Loucy (cell line): ENCODE data around the gene SMTNL2.

Experiments
- H2AFZ ChIP-seq: fragments of 200-600 bp; sonication (generic); 2 replicates; pipeline ENCODE4 v1.6.0; 2016; ENCODE audit warnings: antibody characterized with exemption, mild to moderate bottlenecking, low read length, moderate library complexity
- H3F3A ChIP-seq: fragments of 200-600 bp; 2 replicates; pipeline ENCODE4 v1.6.0; 2016; ENCODE audit warnings: antibody characterized with exemption, low read depth, mild to moderate bottlenecking
- H3K27me3 ChIP-seq: fragments of 200-600 bp; sonication (generic); 2 replicates; pipeline ENCODE4 v1.6.1; 2014; ENCODE audit warnings: low read length, mild to moderate bottlenecking; ENCODE audit not compliant: insufficient read depth, poor library complexity, severe bottlenecking
- H3K36me3 ChIP-seq: fragments of 200-600 bp; sonication (generic); 2 replicates; pipeline ENCODE4 v1.6.1; 2016; ENCODE audit warnings: low read length; ENCODE audit not compliant: insufficient read depth
- H3K4me1 ChIP-seq: fragments of 200-600 bp; sonication (generic); 2 replicates; pipeline ENCODE4 v1.5.1; 2014; ENCODE audit warnings: low read length, mild to moderate bottlenecking; ENCODE audit not compliant: insufficient read depth, poor library complexity, severe bottlenecking
- H3K4me2 ChIP-seq: fragments of 200-600 bp; sonication (generic); 2 replicates; pipeline ENCODE4 v1.6.0; 2014; ENCODE audit warnings: antibody characterized with exemption, low read length, low read depth, mild to moderate bottlenecking; ENCODE audit not compliant: poor library complexity, severe bottlenecking
- H3K4me3 ChIP-seq: fragments of 200-600 bp; sonication (generic); 2 replicates; pipeline ENCODE4 v1.5.1; 2014; ENCODE audit warnings: low read length, mild to moderate bottlenecking, mixed read lengths; ENCODE audit not compliant: poor library complexity, severe bottlenecking
- H3K79me2 ChIP-seq: fragments of 200-600 bp; sonication (generic); 2 replicates; pipeline ENCODE4 v1.6.1; 2014; ENCODE audit warnings: low read length; ENCODE audit not compliant: insufficient read depth
- H3K9ac ChIP-seq: fragments of 200-600 bp; sonication (generic); 2 replicates; pipeline ENCODE4 v1.6.0; 2014; ENCODE audit warnings: mild to moderate bottlenecking, low read depth, low read length, moderate library complexity; ENCODE audit not compliant: poor library complexity, severe bottlenecking
- H3K9me2 ChIP-seq: fragments of 200-600 bp; sonication (generic); replicated peaks from 2 replicates; pipeline ENCODE4 v1.6.1; 2016; ENCODE audit warnings: low read depth, low read length, mixed read lengths
- H3K9me3 ChIP-seq: fragments of 200-600 bp; sonication (generic); 2 replicates; pipeline ENCODE4 v1.6.1; 2014; ENCODE audit warnings: mild to moderate bottlenecking, antibody characterized with exemption, low read length, low read depth; ENCODE audit not compliant: insufficient read depth
- H4K20me1 ChIP-seq: fragments of 200-600 bp; sonication (generic); 2 replicates; pipeline ENCODE4 v1.6.0; 2014; ENCODE audit warnings: antibody characterized with exemption, low read length, mild to moderate bottlenecking; ENCODE audit not compliant: insufficient read depth, poor library complexity, severe bottlenecking
- CTCF ChIP-seq: fragments of 200-600 bp; sonication (generic); conservative IDR thresholded peaks from 2 replicates; pipeline ENCODE4 v1.5.1; 2014; ENCODE audit warnings: mild to moderate bottlenecking, antibody characterized with exemption, low read length
- EZH2phosphoT487 ChIP-seq: fragments of 200-600 bp; IDR thresholded peaks from 2 replicates; pipeline ENCODE4 v1.6.1; 2018; ENCODE audit warnings: antibody characterized with exemption, mild to moderate bottlenecking, moderate library complexity, borderline replicate concordance

The SMTNL2 gene

DNA sequence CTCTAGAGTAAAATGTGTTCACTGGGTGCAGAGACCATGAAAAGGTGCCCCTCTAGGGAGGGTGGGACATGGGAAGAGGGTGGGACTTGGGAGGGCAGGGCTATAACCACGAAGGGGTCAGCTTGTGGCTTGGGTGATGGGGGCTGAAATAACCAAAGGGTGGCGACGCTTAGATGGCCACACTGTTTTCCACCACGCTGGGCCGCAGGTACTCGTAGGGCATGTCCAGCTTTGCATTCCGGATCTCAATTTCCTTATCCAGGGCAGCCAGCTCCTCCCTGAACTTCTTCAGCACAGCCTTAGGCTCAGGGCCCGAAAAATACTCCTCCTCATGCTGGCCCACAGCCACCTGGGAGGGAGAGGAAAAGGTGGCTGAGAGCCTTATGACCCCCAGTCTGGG is 47.1 kb downstream of the SMTNL2 start:
- no peak overlapping the region for H3K9ac ChIP-seq
- no peak overlapping the region for H3K4me2 ChIP-seq
- H3K4me1 ChIP-seq, result no peaks in the 10 kb centered on the region
- no peaks in the 10 kb centered on the region for H3K27me3 ChIP-seq
- TF ChIP-seq CTCF (no peak), EZH2phosphoT487 (no peak)
- H3K79me2 ChIP-seq, result no peaks in the 10 kb centered on the region
- H3F3A ChIP-seq, result no peaks in the 10 kb centered on the region
- no peaks in the 10 kb centered on the region for H3K9me2 ChIP-seq
- no peak overlapping the region for H3K4me3 ChIP-seq
- H2AFZ ChIP-seq, result no peak overlapping the region
- no peaks in the 10 kb centered on the region for H3K9me3 ChIP-seq
- H3K36me3 ChIP-seq, result no peaks in the 10 kb centered on the region
- no peaks in the 10 kb centered on the region for H4K20me1 ChIP-seq

GRCh38 chr17:4631836-4632580 is 47.7 kb downstream of the SMTNL2 start:
- Histone ChIP-seq H3F3A (no peaks in the 10 kb centered on the region), H4K20me1 (no peaks in the 10 kb centered on the region), H3K4me2 (no peak overlapping the region), H3K79me2 (no peaks in the 10 kb centered on the region), H3K27me3 (no peaks in the 10 kb centered on the region), H3K4me3 (no peak overlapping the region), H3K9me2 (no peaks in the 10 kb centered on the region), H3K9me3 (no peaks in the 10 kb centered on the region), H2AFZ (no peak overlapping the region), H3K36me3 (no peaks in the 10 kb centered on the region), H3K4me1 (no peaks in the 10 kb centered on the region), H3K9ac (no peak overlapping the region)
- TF ChIP-seq EZH2phosphoT487 (no peak), CTCF (no peak)

GRCh38 chr17:4632581-4632920 is 48.2 kb downstream of the SMTNL2 start:
- Histone ChIP-seq H3K9ac (no peak overlapping the region), H3K9me3 (no peaks in the 10 kb centered on the region), H2AFZ (no peak overlapping the region), H3K79me2 (no peaks in the 10 kb centered on the region), H3K27me3 (no peaks in the 10 kb centered on the region), H3K4me1 (no peaks in the 10 kb centered on the region), H3K9me2 (no peaks in the 10 kb centered on the region), H3F3A (no peaks in the 10 kb centered on the region), H3K4me2 (no peak overlapping the region), H4K20me1 (no peaks in the 10 kb centered on the region), H3K4me3 (no peak overlapping the region), H3K36me3 (no peaks in the 10 kb centered on the region)
- TF ChIP-seq CTCF (no peak), EZH2phosphoT487 (no peak)
